Measurements from ENCODE around the gene STXBP6. TPM values are rescaled to one million over a fixed set of nuclear protein-coding genes. Genes with fewer than 3 reads are reported as not detected.

The STXBP6 gene
- total and polyA plus RNA-seq, 10 of the 15 experiments (the other 5 are each of a cell fraction or from before 2014, with no cell fraction given), result 1.2 to 47.3 (median 1.9) TPM

DNA sequence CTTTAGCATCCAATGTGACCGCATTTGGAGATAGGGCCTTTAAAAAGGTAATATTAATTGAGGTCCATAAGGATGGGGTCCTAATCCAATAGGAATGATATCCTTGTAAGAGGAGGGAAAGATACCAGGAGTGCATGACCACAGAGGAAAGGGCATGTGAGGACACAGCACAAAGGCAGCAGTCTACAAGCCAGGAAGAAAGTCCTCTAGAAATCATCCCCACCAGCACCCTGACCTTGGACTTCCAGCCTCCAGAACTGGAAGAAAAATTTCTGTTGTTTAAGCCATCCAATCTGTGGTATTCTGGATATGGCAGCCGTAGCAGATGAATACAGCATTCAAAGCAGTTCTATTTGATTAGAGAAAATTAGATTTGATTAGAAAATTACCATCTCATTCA is 145.4 kb downstream of the STXBP6 start:
- Histone ChIP-seq H3K9me3 (replicated peaks; ENCODE audit: control insufficient read depth, insufficient read depth, low read length) (no peaks in the 10 kb centered on the region), H3K27ac (ENCODE audit: control insufficient read depth, insufficient read depth) (no peak overlapping the region), H3K79me2 (ENCODE audit: control insufficient read depth, insufficient read depth, low read length) (no peaks in the 10 kb centered on the region), H2AFZ (ENCODE audit: control insufficient read depth, low read depth, low read length) (no peak overlapping the region), H3K9ac (ENCODE audit: control insufficient read depth, insufficient read depth, low read length) (no peak overlapping the region), H3K36me3 (ENCODE audit: control insufficient read depth in 2 of 2, insufficient read depth in 2 of 2, low read length in 1 of 2) (no peaks in the 10 kb centered on the region), H3K4me1 (ENCODE audit: control insufficient read depth, insufficient read depth, low read length) (no peaks in the 10 kb centered on the region), H4K20me1 (ENCODE audit: control insufficient read depth, insufficient read depth) (no peaks in the 10 kb centered on the region), H3K4me2 (ENCODE audit: control insufficient read depth, insufficient read depth) (no peak overlapping the region), H3K4me3 (no peak overlapping the region), H3K27me3 (replicated peaks in 1 of 2; ENCODE audit: control insufficient read depth in 2 of 2, insufficient read depth in 2 of 2, low read length in 1 of 2) (no peaks in the 10 kb centered on the region)
- no peak for ATAC-seq
- DNase-seq (ENCODE audit: low read depth, low spot score), result no peak
- FAIRE-seq, result no peak
- ChIA-PET POLR2A (no interaction called here), RAD21 (ENCODE audit: unreplicated experiment) (no interaction called here), CTCF (no interaction called here), SMC1A (ENCODE audit: uncharacterized antibody, unreplicated experiment) (no interaction called here)
- intact Hi-C loops (cut with micrococcal nuclease; ENCODE audit: unreplicated experiment), result no loop called here
- no TSS peak for BruUV-seq (replicated peaks)
- TF ChIP-seq MAX (IDR thresholded peaks at IDR 0.05; ENCODE audit: low read depth, low read length) (no peak), POLR2AphosphoS2 (IDR thresholded peaks at IDR 0.05; ENCODE audit: low read depth, low read length) (no peak), RCOR1 (conservative IDR thresholded peaks at IDR 0.05; ENCODE audit: low read depth, low read length) (no peak), CREM (IDR thresholded peaks at IDR 0.05; ENCODE audit: low read depth) (no peak), ETV6 (conservative IDR thresholded peaks at IDR 0.05 in 1 of 2, IDR thresholded peaks at IDR 0.05 in 1 of 2; ENCODE audit: borderline replicate concordance in 1 of 2, low read depth in 1 of 2) (no peak), CEBPB (IDR thresholded peaks at IDR 0.05; ENCODE audit: borderline replicate concordance in 1 of 2, low read depth in 2 of 2, low read length in 2 of 2) (no peak), DPF2 (IDR thresholded peaks at IDR 0.05) (no peak), CBFB (IDR thresholded peaks at IDR 0.05; ENCODE audit: low read depth) (no peak), PKNOX1 (IDR thresholded peaks at IDR 0.05) (no peak)
- TF ChIP-seq, protein P1, sequence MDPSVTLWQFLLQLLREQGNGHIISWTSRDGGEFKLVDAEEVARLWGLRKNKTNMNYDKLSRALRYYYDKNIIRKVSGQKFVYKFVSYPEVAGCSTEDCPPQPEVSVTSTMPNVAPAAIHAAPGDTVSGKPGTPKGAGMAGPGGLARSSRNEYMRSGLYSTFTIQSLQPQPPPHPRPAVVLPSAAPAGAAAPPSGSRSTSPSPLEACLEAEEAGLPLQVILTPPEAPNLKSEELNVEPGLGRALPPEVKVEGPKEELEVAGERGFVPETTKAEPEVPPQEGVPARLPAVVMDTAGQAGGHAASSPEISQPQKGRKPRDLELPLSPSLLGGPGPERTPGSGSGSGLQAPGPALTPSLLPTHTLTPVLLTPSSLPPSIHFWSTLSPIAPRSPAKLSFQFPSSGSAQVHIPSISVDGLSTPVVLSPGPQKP (IDR thresholded peaks at IDR 0.05; ENCODE audit: low read depth, low read length), result no peak
- in situ Hi-C loops (cut with MboI), result no loop called here
- WGBS (ENCODE audit: insufficient coverage, insufficient replicate concordance, low lambda C conversion rate, missing lambda C conversion rate), result 15% methylated on average over 2 of the region's 2 CpGs
